Activated CD8-positive, alpha-beta T cell treated with anti-CD3 and anti-CD28 coated beads for 36 hours (primary cell): ENCODE results near the gene DCDC2C. TPM values are rescaled to one million over a fixed set of nuclear protein-coding genes. Genes with fewer than 3 reads are reported as not detected.

ENCODE experiments used
- ATAC-seq: fragments of 200-7000 bp; cut with Tn5 transposase; one replicate; pipeline ENCODE4 v1.10.0; 2021; ENCODE audit warnings: mild to moderate bottlenecking, moderate library complexity
- CTCF ChIA-PET: fragments of 350-600 bp; sonication (Branson Sonifier 250); formaldehyde crosslinking; loops from one replicate; lab custom pipeline; 2021; ENCODE audit warnings: antibody characterized with exemption; lab: Charles Lee
- POLR2A ChIA-PET: fragments of 350-600 bp; sonication (Branson Sonifier 250); formaldehyde crosslinking; loops from one replicate; lab custom pipeline; 2021; ENCODE audit warnings: antibody characterized with exemption; lab: Charles Lee
- DNase-seq: peaks from one replicate; pipeline ENCODE4 v3.0.0-alpha.2; 2020
- H3K27ac Mint-ChIP-seq: one replicate; pipeline ENCODE4 v1.8.0; 2021; ENCODE audit warnings: mild to moderate bottlenecking, mixed read lengths
- H3K27me3 Mint-ChIP-seq: one replicate; pipeline ENCODE4 v1.8.0; 2021; ENCODE audit warnings: mixed read lengths
- H3K36me3 Mint-ChIP-seq: one replicate; pipeline ENCODE4 v1.8.0; 2021; ENCODE audit warnings: low read depth, mixed read lengths
- H3K4me1 Mint-ChIP-seq: one replicate; pipeline ENCODE4 v1.8.0; 2021; ENCODE audit warnings: low read depth, mixed read lengths
- H3K4me3 Mint-ChIP-seq: one replicate; pipeline ENCODE4 v1.8.0; 2021; ENCODE audit warnings: mild to moderate bottlenecking, moderate library complexity, mixed read lengths
- H3K9me3 Mint-ChIP-seq: one replicate; pipeline ENCODE4 v1.8.0; 2021; ENCODE audit warnings: mixed read lengths
- intact Hi-C: fragments of 100-400 bp; cut with micrococcal nuclease; formaldehyde crosslinking; loops from one replicate; pipeline ENCODE4 v1.10.0; 2022
- total RNA-seq, 2 experiments: library from RNA; stranded (reverse); gene quantifications; one replicate each; pipeline ENCODE4 v1.2.3, GENCODE V29; 2021
- TF ChIP-seq, protein P1 (sequence below): fragments of 200-600 bp; IDR thresholded peaks from one replicate; pipeline ENCODE4 v1.8.0; 2022; ENCODE audit warnings: antibody characterized with exemption, mild to moderate bottlenecking

DCDC2C gene
- total RNA-seq, 2 experiments from 2014 or later = not detected

DNA sequence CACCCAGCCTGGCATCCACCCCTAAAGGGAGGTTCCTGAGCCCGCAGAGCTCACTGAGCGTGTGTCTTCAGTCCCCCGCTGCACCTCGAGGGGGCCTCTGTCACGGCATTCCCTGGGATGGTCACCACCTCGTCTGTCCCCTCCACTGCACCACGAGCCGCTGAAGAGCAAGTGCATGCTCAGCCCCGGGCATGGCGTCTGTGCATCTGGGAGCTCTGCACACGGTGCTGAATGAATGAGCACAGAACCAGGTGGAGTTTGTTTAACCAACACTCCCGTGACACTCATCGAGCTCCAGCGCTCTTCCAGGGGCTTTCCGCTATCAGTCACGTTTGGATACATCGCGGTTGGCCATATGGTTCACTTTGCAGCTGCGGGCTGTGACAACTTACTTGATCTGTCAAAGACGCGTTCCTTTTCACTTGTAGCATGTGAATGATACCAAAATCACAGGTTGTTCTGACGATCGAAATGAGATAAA is 36.2 kb upstream of the DCDC2C start:
- TF ChIP-seq, protein P1, sequence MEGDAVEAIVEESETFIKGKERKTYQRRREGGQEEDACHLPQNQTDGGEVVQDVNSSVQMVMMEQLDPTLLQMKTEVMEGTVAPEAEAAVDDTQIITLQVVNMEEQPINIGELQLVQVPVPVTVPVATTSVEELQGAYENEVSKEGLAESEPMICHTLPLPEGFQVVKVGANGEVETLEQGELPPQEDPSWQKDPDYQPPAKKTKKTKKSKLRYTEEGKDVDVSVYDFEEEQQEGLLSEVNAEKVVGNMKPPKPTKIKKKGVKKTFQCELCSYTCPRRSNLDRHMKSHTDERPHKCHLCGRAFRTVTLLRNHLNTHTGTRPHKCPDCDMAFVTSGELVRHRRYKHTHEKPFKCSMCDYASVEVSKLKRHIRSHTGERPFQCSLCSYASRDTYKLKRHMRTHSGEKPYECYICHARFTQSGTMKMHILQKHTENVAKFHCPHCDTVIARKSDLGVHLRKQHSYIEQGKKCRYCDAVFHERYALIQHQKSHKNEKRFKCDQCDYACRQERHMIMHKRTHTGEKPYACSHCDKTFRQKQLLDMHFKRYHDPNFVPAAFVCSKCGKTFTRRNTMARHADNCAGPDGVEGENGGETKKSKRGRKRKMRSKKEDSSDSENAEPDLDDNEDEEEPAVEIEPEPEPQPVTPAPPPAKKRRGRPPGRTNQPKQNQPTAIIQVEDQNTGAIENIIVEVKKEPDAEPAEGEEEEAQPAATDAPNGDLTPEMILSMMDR = no peak
- H3K36me3 Mint-ChIP-seq = no peaks in the 10 kb centered on the region
- peaks cover 2% of the 10 kb centered on the region for H3K27me3 Mint-ChIP-seq
- no peak overlapping the region for H3K27ac Mint-ChIP-seq
- DNase-seq (no peak), ATAC-seq (no peak)
- no peak overlapping the region for H3K4me3 Mint-ChIP-seq
- H3K4me1 Mint-ChIP-seq = no peaks in the 10 kb centered on the region
- ChIA-PET POLR2A (no interaction called here), CTCF (no interaction called here)
- H3K9me3 Mint-ChIP-seq = no peaks in the 10 kb centered on the region
- intact Hi-C loops = no loop called here

DNA sequence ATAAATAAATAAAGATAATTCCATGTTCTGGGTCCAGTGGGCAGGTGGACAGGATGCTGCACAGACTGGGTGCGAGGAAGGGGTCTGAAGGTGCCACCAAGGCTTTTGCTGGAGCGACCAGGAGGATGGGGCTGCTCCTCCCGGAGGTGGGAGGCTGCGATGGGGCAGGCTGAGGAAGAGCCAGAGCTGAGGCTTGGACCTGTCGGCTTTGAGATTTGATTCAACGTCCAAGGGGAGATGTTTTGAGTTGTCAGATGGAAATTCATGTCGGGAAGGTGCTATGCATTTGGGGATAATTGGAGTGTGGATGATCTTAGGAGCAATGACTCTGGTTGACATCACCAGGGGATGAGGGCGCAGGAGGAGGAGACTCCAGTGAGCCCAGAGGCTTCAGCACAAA is 33.7 kb upstream of the DCDC2C start:
- ChIA-PET POLR2A (no interaction called here), CTCF (no interaction called here)
- ATAC-seq = no peak
- Mint-ChIP-seq H3K9me3 (no peaks in the 10 kb centered on the region), H3K27ac (no peak overlapping the region), H3K27me3 (peaks cover 2% of the 10 kb centered on the region), H3K4me1 (no peaks in the 10 kb centered on the region), H3K36me3 (no peaks in the 10 kb centered on the region), H3K4me3 (no peak overlapping the region)
- DNase-seq = no peak
- TF ChIP-seq, protein P1 = no peak
- intact Hi-C loops = no loop called here

DNA sequence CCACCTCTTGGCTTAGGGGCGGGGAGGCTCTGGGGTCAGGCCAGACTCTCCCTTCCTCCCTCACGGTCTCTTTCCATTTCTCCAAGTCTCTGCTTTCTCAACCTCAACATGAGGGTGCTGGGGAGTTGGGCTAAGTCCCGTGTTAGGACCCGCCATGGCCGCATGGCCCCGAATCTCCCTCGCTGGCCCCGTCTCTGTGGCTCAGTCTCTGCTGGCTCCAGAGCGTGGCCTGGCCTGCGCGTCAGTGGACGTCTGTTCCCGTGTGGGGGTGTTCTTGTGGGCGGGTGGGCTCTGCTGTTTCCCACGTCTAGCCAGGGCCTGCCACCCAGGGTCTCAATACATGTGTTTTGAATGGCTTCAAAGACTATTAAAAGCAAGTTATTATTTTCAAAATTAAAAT is 33.0 kb upstream of the DCDC2C start:
- no peak for DNase-seq
- Mint-ChIP-seq H3K4me3 (no peak overlapping the region), H3K9me3 (no peaks in the 10 kb centered on the region), H3K36me3 (no peaks in the 10 kb centered on the region), H3K4me1 (no peaks in the 10 kb centered on the region), H3K27ac (no peak overlapping the region), H3K27me3 (peaks cover 2% of the 10 kb centered on the region)
- ChIA-PET POLR2A (no interaction called here), CTCF (no interaction called here)
- TF ChIP-seq, protein P1 = no peak
- intact Hi-C loops = no loop called here
- no peak for ATAC-seq

DNA sequence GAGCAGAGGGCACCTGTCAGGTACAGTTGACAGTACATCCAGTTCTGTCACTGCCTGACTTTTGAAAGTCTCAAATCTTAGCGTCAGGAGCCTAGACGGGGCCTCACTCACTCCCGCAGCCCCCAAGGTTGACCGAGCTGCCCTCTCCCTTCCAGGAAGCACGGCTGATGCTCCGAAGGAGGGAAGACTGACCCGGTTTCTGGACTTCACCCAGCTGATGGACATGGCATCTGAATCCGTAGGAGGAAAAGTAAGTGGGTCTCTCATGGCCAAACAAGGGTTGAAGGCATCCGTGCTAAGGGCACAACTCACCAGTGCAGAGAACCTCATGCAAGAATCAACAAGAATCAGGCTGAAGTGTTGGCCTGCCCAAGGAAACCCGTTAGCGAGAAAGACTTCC is 32.4 kb upstream of the DCDC2C start:
- Mint-ChIP-seq H3K4me1 (no peaks in the 10 kb centered on the region), H3K27ac (no peak overlapping the region), H3K27me3 (peaks cover 2% of the 10 kb centered on the region), H3K9me3 (no peaks in the 10 kb centered on the region), H3K4me3 (no peak overlapping the region), H3K36me3 (no peaks in the 10 kb centered on the region)
- ChIA-PET CTCF (no interaction called here), POLR2A (no interaction called here)
- no peak for ATAC-seq
- intact Hi-C loops = no loop called here
- no peak for DNase-seq
- TF ChIP-seq, protein P1 = no peak

DNA sequence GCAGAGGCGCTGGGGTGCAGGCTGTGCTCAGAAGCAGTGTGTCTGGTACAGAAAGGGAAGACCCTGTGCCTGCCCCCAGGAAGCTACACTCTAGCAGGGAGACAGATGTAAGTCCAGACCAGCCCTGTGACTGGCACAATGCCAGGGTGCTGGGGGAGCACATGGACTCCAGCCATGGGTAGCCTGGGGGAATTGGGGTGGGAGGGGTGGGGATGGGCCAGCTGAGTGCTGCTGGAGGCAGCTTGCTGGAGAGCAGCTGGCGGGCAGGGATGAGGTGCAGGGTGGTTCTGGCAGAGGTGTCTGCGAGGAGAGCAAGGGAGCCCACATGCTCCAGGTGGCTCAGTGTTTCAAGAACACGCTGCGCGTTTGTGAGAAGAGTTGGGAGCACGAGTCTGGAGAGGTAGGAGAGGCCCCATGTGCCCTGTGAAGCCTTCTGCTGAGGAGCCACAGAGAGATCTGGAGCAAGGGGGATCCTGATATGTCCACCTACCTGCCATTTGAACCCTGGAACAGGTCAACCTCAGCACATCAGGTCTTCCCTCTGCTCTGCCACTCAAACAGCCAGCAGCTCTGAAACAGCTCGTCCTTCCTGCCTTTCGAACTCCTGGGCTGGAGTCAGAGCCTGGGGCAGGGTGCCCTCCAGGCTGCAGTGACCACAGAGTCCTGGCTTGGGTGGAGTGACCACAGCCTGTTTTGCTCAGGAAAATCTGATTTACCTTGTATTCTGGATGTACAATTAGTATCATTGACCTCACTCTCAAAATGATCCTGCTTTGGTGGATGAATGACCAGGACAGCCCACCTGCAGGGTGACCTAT is 30.3 kb upstream of the DCDC2C start:
- no peak overlapping the region for H3K4me3 Mint-ChIP-seq
- CTCF ChIA-PET = no interaction called here
- DNase-seq (no peak), ATAC-seq (no peak)
- H3K4me1 Mint-ChIP-seq = no peaks in the 10 kb centered on the region
- H3K27ac Mint-ChIP-seq = no peak overlapping the region
- H3K9me3 Mint-ChIP-seq = no peaks in the 10 kb centered on the region
- H3K36me3 Mint-ChIP-seq = no peaks in the 10 kb centered on the region
- POLR2A ChIA-PET = no interaction called here
- intact Hi-C loops = no loop called here
- H3K27me3 Mint-ChIP-seq = peaks cover 4% of the 10 kb centered on the region
- TF ChIP-seq, protein P1 = no peak
